Ishikawa (cell line): Measurements from ENCODE around the gene NUB1.

Experiments used
- CEBPB ChIP-seq: IDR thresholded peaks from 2 replicates; pipeline ENCODE4 v1.6.1; 2012
- CREB1 ChIP-seq: IDR thresholded peaks from 2 replicates; pipeline ENCODE4 v1.6.1; 2012; ENCODE audit warnings: low read depth
- EGR1 ChIP-seq: IDR thresholded peaks from 2 replicates; pipeline ENCODE4 v1.6.1; 2012
- EP300 ChIP-seq: IDR thresholded peaks from 2 replicates; pipeline ENCODE4 v1.6.1; 2012; ENCODE audit warnings: borderline replicate concordance
- FOXM1 ChIP-seq: IDR thresholded peaks from 2 replicates; pipeline ENCODE4 v1.6.1; 2012; ENCODE audit warnings: low read depth, borderline replicate concordance
- NFIC ChIP-seq: IDR thresholded peaks from 2 replicates; pipeline ENCODE4 v1.6.1; 2012
- RAD21 ChIP-seq: IDR thresholded peaks from 2 replicates; pipeline ENCODE4 v1.6.1; 2012; ENCODE audit warnings: low read depth
- REST ChIP-seq: IDR thresholded peaks from 2 replicates; pipeline ENCODE4 v1.6.1; 2012; ENCODE audit warnings: low read depth, mild to moderate bottlenecking
- TAF1 ChIP-seq: IDR thresholded peaks from 2 replicates; pipeline ENCODE4 v1.6.1; 2012; ENCODE audit warnings: low read depth, mild to moderate bottlenecking
- TCF12 ChIP-seq: IDR thresholded peaks from 2 replicates; pipeline ENCODE4 v1.6.1; 2012; ENCODE audit warnings: low read depth
- USF1 ChIP-seq: IDR thresholded peaks from 2 replicates; pipeline ENCODE4 v1.6.1; 2012
- ZBTB7A ChIP-seq: IDR thresholded peaks from 2 replicates; pipeline ENCODE4 v1.6.1; 2012; ENCODE audit warnings: low read depth

GRCh38 chr7:151337346-151337745 is 4.3 kb upstream of the NUB1 start:
- TF ChIP-seq REST: no peak
- no peak for TF ChIP-seq EGR1
- TF ChIP-seq RAD21: no peak
- TF ChIP-seq ZBTB7A: no peak
- TF ChIP-seq TAF1: no peak
- no peak for TF ChIP-seq EP300
- no peak for TF ChIP-seq USF1
- no peak for TF ChIP-seq FOXM1
- no peak for TF ChIP-seq CREB1
- TF ChIP-seq TCF12: no peak
- no peak for TF ChIP-seq CEBPB
- no peak for TF ChIP-seq NFIC
